NCI-H526 (cell line): ENCODE results near the gene KCND2.
"Not testable (repeated sequence)": the region's sequence is repeated elsewhere in the genome, so short reads cannot be mapped to it uniquely, and the experiment has no call there.

Source experiments
- DNase-seq, 2 experiments: peaks; one replicate each; lab custom pipeline; 2025; lab: John Stamatoyannopoulos, UW

KCND2 gene

DNA sequence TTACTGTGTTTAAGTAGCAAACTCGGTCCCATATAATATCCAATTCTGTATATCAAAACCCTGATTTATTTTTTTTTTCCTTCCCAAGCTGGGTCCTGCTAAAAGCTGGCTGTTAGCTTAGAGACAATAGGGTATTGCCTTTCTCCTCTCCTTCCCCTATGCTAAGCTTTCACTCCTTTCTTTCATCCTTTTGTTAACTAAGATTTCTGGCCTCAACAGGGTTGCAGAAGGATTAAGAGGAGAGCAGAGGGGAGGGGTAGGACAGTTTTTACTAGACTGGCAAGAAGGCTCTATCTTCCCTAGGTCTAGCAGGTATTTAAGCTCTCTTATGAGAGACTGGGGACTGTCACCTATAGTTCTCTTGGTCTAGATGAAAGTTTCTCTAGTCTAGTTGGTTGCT lies 229.2 kb downstream of the KCND2 start:
- no peak for DNase-seq

DNA sequence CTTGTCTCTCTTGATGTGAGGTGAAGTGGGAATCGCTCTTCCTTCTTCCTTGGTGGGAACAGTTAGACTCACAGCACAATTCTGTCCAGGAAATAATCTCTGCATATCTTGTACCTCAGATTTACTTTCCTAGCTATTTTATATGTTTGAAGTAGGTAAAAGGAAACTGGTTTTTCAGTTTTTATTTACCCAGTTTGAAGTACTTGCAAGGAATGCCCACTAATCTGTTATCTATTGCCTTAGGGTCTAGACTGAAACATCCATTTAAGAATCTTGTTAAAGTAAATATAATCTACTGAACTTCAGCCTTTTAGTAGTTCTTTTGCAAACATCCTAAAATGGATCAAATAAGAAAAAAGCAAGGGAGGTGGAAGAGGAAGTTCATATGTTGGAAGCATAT lies 229.8 kb downstream of the KCND2 start:
- no peak for DNase-seq

DNA sequence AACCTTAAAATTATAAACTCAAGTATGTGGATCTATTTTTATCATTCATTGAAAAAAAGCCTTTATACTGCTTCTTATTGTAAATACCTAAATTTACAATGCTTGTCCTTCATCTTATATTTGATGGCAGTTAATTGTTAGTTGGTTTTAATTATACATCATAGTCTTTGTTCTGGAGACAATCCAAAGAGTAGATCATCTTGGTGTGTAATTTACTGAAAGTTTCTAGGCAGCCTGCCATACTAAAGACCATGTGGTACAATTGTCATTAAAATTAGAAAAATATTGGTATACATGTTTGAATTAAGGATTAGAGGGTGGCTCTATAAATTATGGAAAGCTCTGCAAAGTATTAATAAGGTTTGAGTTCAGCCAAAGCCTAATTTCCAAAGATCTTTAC lies 231.4 kb downstream of the KCND2 start:
- no peak for DNase-seq

DNA sequence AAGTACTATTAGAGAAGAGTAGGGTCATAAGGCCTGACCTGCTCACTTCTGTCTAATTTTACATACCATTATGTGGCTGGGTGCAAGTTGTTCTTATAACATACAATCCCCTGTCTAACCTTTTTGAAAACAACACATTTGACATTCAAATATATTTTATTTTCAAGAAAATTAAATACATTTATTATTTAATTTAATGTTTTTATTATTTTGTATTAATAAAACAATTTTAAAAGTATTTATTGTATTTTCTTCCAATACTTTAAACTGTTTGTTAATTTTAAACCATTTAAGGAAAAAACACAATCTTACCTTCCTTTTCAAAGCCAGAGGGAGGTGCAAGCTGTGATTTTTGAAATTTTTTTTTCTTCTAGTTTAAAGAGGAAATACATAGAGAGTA lies 232.8 kb downstream of the KCND2 start:
- no peak for DNase-seq

DNA sequence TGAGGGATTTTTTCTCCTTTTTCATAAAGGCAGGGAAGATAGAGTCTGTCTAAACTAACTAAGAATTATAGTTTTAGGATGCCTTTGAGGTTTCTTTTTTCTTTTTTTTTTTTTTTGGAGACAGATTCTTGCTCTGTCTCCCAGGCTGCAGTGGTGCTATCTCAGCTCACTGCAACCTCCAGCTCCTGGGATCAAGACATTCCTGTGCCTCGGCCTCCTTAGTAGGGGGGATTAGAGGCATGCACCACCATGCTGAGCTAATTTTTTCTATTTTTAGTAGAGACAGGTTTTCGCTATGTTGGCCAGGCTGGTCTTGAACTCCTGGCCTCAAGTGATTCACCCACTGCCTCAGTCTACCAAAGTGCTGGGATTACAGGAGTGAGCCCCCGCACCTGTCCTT lies 239.7 kb downstream of the KCND2 start:
- DNase-seq: no peak

DNA sequence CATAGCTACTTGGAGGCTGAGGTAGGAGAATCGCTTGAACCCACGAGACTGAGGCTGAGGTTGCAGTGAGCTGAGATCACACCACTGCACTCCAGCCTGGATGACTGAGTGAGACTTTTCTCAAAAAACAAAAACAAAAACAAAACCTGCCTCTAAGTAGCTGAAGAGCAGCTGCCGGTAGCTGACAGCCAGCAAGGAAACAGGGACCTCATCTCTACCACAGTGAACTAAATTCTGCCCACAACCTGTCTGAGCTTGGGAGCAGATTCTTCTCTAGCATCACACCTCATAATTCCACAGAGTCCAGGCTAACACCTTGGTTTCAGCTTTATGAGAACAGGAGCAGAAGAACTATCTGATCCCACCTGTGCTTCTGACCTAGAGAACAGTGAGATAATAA lies 246.2 kb downstream of the KCND2 start:
- no peak for DNase-seq

DNA sequence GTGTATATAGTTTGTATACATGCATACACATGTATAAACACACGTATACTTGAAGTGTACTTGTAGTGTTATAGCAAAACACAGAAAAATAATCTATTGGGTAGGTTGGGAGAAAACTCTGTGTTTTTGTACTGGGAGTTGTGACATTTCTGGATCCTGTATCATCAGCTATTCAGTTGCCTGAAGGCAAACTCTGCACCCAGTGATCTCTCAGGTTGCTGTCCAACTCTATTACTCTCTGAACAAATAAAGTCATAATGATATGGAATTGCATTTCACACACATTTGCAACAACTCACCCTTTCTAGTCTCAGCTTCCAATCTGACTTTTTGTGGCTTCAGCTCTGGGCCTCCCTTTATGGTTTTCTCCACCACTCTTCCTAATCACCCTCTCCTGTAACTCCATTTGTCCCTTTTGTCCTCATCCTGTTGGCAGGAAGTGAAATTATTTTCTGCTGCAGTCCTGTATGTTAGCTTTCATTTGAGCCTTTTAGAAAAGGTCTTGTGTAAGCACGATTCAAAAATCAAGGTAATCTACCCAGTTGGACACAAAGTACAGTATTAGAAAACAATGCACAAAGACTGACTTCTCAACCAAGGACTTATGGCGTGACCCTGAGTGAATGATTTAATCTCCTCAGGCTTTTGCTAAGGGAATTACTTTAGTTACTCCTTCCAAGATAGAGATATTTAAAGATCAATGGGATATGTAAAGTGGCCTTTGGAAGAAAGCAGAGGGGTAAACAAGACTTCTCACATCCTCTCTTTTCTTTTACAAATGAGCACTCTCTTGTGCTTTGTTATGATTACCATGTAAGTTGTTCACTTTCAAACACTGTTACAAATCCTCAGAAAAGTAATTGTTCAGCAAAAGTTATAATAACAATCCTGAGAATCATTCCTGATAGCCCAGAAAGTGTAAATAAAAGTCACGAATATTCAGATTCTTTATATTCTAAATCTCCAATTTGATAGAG lies 249.1 kb downstream of the KCND2 start:
- no peak for DNase-seq

DNA sequence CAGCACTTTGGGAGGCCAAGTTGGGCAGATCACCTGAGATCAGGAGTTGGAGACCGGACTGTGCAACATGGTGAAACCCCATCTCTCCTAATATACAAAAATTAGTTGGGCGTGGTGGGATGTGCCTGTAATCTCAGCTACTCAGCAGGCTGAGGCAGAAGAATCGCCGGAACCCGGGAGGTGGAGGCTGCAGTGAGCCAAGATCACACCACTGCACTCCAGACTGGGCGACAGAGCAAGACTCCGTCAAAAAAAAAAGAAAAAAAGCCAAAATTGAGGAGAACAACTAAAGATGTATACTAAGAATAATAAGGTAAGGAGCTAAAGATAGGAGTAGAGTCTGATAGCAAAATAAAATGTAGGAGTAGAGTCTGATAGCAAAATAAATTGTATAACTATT lies 251.0 kb downstream of the KCND2 start:
- DNase-seq: no peak

DNA sequence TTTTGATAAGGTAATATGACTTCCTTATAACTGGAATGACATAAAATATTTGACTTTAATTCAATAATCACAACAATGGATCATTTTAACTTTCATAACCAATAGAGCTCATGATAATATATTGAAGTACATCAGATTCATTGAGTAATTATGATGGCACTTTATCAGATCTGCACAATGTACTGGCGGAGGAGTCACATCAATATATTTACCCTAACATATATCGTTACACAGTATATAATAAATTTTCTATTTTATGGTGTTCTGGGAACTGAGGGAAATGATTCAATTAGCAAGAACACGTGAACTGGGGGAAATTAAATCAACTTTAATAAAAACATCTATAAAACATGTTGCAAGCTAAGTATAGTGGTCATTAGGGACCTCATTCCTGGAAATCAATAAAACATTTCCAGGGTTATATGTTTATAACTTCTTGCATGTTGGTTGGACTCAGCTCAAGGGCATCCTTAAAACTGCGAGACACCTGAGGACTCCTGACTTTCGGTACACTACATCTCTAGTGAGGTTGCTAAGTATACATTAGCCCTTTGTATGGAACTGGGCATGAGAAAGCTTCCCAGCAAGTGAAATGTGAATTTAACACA lies 254.0 kb downstream of the KCND2 start:
- no peak for DNase-seq

DNA sequence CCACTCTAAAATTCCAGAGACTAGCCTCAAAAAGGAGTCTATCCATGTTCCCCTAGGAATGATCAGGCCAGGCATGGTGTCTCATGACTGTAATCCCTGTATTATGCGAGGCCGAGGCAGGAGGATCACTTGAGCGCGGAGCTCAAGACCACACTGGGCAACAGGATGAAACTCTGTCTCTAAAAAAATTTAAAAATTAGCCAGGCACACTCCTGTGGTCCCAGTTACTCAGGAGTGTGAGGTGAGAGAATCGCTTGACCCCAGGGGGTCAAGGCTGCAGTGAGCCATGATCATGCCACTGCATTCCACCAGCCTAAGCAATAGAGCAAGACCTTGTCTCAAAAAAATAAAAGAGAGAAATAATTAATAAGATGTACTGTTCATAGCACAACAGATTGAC lies 256.8 kb downstream of the KCND2 start:
- no peak for DNase-seq

DNA sequence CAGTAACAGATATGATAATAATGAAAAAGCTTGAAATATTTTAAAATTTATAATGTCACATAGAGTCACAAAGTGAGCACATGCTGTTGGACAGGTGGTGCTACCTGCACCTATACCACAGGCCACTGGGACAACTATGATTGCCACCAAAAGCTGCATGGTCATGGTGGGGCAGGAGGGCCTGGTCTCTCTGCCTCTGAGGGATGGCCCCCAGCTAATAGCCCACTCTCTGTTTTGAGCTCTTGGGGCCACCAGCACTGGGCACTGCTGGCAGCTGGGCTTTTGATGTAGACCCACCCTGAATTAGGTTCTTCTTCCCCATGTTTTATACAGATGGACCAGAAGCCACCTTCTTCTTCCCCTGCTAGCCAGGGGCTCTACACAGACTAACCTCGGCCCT lies 265.4 kb downstream of the KCND2 start:
- no peak for DNase-seq

DNA sequence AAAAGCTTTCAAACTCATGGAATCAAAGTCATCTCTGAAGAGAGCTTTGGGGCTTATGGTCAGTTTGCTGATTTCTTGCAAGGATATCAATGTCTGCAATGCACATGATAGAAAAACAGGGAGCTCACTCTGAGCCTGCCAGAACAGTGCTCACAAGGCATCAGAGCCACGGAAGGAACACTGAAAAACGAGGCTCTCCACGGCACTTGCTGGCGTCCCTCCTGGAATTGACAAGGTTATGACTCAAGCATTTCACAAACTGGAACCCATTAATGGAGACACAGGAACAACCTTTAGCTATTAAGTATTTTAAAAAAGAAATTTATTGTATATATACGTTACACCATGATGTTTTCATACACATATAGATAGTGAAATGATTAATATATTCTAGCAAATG lies 266.3 kb downstream of the KCND2 start:
- no peak for DNase-seq

DNA sequence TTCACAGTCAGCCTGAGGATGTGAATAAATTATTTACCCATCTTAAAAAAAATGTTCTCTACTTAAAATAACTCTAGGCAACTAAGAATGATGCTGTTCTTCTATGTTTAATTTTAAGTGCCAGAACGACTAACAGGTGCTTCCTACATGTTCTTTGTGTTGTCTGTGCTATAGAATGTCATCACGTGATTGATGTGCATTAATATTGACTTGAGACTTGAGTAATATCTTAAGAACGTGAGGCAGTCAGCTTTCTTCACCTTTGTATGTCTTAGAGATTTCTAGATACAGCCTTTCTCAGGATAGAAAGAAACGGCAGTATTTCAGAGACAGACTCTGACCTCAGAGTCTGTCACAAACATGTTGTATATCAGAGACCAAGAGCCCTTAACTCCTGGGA lies 274.6 kb downstream of the KCND2 start:
- no peak for DNase-seq

DNA sequence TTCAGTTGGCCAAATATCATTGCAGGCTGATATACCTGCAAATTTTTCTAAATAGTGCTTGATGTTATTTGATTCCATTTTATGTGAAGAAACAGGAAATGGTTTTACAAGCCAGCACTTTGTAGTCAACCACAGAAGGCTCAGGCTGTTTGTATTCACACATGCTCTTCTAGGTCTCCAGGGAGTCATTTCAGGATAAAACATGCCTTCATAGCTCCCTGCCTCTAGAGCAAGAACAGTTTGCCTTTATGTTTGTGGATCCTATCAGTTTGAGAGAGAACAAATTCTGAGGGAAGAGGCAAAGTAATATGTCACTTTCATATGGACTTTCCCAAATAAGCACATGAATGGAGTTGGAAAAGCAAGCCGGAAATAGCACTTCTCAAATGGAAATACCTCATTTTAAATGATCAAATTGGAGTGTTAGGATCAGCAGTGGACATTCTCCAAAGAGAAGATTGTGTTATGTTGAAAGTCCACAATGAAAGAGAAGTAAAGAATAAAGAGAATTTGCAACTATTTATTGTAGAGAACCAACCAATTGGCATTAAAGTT lies 277.6 kb downstream of the KCND2 start:
- DNase-seq: peak; percentile 91 to 93

DNA sequence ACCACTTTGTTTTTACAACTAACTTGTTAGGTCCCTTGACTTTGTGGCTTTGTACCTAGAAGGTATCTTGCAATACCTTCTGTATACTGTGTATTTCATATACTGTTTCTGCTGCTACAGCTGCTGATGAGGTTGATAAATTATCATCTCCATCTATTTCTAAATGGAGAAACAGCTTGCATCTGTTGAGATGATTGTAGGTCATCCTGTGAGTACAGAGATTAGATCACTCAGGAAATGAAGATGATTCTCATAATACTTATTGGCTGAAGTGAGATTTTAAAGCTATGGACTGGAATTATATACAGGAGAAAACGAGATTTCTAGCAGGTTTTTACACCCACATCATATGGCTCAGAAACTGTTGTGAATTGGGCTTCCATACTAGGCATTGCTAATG lies 280.5 kb downstream of the KCND2 start:
- DNase-seq: no peak

DNA sequence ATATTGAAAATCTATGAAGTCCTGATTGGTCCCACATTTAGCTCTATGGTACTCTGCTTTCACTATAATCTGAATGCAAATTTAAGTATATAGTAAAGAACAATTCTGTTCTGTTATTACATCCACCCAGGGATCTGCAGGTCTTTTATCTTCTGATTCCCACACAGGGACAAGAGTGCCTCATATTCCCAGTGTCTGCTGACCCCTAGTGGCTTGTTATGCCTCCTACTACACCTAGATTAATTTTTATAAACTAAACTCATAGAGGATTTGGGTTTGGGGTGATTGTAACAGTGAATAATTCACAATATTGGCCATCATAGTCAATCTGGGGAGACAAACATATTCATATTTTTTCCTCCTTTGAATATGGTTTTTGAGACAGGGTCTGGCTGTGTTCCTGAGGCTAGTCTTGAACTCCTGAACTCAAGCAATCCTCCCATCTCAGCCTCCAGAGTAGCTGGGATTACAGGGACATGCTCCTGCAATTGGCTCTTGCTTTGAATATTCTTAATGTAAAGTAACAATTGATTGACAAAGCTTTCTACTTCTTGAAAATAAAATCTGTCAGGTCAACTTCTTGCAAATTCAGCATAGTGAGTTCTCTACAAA lies 282.1 kb downstream of the KCND2 start:
- DNase-seq: peak; percentile 78 to 86

DNA sequence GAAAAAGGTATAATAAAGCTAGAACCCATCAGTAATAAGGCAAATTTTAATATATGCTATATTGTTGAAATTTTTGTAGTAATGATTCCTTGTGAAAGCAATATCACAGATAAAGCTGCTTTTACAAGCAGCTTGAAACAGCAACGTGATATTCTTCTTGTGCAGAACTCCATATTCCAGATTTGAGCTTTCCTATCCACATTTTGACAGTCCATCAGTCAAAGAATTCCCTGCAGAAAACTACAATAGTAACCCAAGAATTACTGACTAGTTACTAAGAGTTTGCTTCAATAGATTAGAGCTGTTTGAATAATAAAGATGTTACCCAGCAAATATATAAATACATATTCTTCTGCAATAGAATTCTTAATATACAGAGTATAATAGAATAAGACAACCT lies 291.2 kb downstream of the KCND2 start:
- DNase-seq: no peak

DNA sequence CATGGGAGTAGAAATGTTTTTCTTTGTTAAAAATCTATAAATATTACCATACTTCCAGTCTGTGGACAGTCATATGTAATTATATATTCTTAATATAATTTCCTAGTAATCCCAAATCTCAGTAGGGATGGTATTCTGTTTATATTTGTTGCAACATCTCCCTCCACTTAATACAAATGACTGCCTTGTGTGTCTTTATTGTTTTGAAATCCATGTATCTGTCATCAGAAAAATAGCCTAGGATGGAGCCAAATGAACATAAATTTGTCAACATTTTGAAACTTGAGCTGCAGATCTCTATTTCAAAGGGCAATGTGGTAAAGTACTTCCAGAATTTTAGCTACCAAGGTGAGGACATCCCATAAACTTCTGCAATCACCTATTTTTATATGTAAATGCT lies 294.2 kb downstream of the KCND2 start:
- DNase-seq: no peak

DNA sequence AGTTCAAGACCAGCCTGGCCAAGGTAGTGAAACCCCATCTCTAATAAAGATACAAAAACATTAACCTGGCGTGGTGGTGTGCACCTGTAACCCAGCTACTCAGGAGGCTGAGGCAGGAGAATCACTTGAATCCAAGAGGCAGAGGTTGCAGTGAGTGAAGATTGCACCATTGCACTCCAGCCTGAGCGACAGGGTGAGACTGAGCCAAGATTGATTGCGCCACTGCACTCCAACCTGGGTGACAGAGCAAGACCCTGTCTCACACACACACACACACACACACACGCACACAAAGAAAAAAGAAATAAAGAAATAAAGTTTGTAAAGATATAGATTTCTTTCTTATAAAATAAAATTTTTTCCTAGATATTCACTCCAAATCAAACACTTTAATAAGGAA lies 305.7 kb downstream of the KCND2 start:
- DNase-seq: not testable (repeated sequence)

DNA sequence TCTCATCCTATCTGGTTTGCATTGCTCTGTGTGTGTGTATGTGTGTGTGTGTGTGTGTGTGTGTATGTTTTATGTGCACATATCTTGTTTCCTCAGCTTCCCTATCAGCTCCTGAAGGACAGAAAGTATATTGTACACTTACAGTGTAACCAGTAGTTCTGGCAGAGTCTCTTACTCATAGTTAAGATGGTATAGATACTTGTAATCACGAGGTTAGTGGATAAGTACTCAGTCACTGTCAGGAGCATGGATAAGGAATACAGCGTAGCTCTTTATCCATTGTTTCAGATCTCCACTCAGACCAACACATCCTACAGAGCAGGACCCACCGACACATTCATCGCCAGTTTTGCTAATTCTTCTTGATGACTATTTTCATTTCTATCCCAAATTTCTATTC lies 309.9 kb downstream of the KCND2 start:
- no peak for DNase-seq

DNA sequence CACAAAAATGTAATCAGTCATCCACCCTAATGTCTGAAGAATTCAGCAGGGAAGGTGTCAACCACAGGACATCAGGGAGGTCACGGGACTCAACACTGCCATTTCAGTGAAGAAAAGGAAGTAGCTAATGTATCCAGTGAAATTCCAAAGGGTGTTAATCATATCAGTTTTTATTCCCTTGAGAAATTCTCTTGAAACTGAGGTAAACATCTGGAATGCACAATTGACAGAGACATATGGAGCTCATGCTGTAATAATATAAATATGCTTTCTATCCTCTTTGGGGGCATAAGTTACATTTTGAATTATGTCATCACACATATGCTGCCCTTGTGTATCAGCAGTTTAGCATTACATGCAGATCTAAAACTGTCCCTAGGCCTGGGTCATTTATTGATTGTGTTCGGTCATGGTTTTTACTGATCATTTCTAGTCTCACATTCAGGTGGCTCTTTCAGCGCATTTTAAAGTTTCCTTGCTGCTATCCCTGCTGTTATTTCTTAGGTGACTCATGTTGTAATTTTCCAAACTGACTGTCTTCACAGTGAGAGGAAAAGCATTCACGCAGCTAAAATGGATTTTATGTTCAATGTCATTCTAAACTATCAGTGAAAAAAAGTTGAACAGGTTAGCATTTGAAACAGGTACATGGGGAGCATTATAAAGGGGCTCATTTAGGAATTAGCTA lies 311.1 kb downstream of the KCND2 start:
- DNase-seq: no peak

DNA sequence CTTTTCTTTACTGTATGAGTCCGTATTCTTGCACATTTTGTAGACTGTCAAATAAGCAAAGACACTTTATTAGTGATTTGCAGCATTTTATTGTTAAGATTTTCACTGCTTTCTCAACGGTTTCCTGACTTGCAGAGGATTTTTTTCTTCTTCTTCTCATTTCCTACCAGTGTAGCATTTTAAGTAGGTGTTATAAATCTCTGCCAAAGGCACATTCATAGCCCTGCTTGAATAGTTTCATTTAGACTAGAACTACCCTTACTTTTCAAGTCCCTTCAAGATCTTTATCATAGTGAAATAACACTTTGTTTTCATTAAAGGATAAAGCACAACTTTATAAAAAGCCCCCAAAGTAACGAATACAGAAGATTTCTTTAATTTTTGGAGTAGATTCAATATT lies 313.6 kb downstream of the KCND2 start:
- DNase-seq: no peak
